ENCODE results near the gene EXOC3.
"Not testable (repeated sequence)": the region's sequence is repeated elsewhere in the genome, so short reads cannot be mapped to it uniquely, and the experiment has no call there.

Gene EXOC3

GRCh38 chr5:472656-473550, 29.9 kb downstream of the EXOC3 start:
- peak; percentile 66 to 79 for DNase-seq (ENCODE audit: low read depth in 2 of 2, low spot score in 1 of 2)

GRCh38 chr5:473551-474192, 30.7 kb downstream of the EXOC3 start:
- DNase-seq (ENCODE audit: low read depth in 2 of 2, low spot score in 1 of 2) = no peak

GRCh38 chr5:474232-474839, 31.4 kb downstream of the EXOC3 start:
- DNase-seq (ENCODE audit: low read depth in 2 of 2, low spot score in 1 of 2) = not testable (repeated sequence)

- DNase-seq (ENCODE audit: low read depth in 2 of 2, low spot score in 1 of 2) = no peak
Measured at GRCh38 chr5:474840-475661, 32.1 kb downstream of the EXOC3 start.

- no peak for DNase-seq (ENCODE audit: low read depth in 2 of 2, low spot score in 1 of 2)
Measured at GRCh38 chr5:475704-476101, 32.7 kb downstream of the EXOC3 start.

GRCh38 chr5:476102-476813, 33.3 kb downstream of the EXOC3 start:
- DNase-seq (ENCODE audit: low read depth in 2 of 2, low spot score in 1 of 2) = no peak

- no peak for DNase-seq (ENCODE audit: low read depth in 2 of 2, low spot score in 1 of 2)
Measured at GRCh38 chr5:476814-477175, 33.8 kb downstream of the EXOC3 start.

GRCh38 chr5:477247-477646, 34.3 kb downstream of the EXOC3 start:
- no peak for DNase-seq (ENCODE audit: low read depth in 2 of 2, low spot score in 1 of 2)

GRCh38 chr5:477871-478270, 34.9 kb downstream of the EXOC3 start:
- no peak for DNase-seq (ENCODE audit: low read depth in 2 of 2, low spot score in 1 of 2)

- no peak for DNase-seq (ENCODE audit: low read depth in 2 of 2, low spot score in 1 of 2)
Measured at GRCh38 chr5:478369-478981, 35.5 kb downstream of the EXOC3 start.

- no peak for DNase-seq (ENCODE audit: low read depth in 2 of 2, low spot score in 1 of 2)
Measured at GRCh38 chr5:478982-479535, 36.1 kb downstream of the EXOC3 start.

GRCh38 chr5:479566-480319, 36.8 kb downstream of the EXOC3 start:
- no peak for DNase-seq (ENCODE audit: low read depth in 2 of 2, low spot score in 1 of 2)

- DNase-seq (ENCODE audit: low read depth in 2 of 2, low spot score in 1 of 2) = no peak
Measured at GRCh38 chr5:481347-481746, 38.4 kb downstream of the EXOC3 start.

- no peak for DNase-seq (ENCODE audit: low read depth in 2 of 2, low spot score in 1 of 2)
Measured at GRCh38 chr5:482021-482420, 39.0 kb downstream of the EXOC3 start.

GRCh38 chr5:482506-482905, 39.5 kb downstream of the EXOC3 start:
- DNase-seq (ENCODE audit: low read depth in 2 of 2, low spot score in 1 of 2) = no peak

GRCh38 chr5:483011-483410, 40.0 kb downstream of the EXOC3 start:
- DNase-seq (ENCODE audit: low read depth in 2 of 2, low spot score in 1 of 2) = no peak

GRCh38 chr5:483434-484140, 40.6 kb downstream of the EXOC3 start:
- DNase-seq (ENCODE audit: low read depth in 2 of 2, low spot score in 1 of 2) = no peak

- no peak for DNase-seq (ENCODE audit: low read depth in 2 of 2, low spot score in 1 of 2)
Measured at GRCh38 chr5:484556-484955, 41.6 kb downstream of the EXOC3 start.
